Measurements from ENCODE around the gene PET100.
A peak's percentile ranks its signal among the peaks of the same experiment; 100 is the strongest.

Gene PET100

GRCh38 chr19:7677669-7678311, 48.2 kb downstream of the PET100 start:
- Mint-ChIP-seq H3K4me3 (no peak overlapping the region), H3K36me3 (ENCODE audit: insufficient read depth) (peaks cover 33% of the 10 kb centered on the region), H3K4me1 (ENCODE audit: low read depth in 2 of 2) (peaks cover 27 to 40% of the 10 kb centered on the region in 2 donors), H3K9me3 (no peaks in the 10 kb centered on the region), H3K27me3 (peaks cover 49 to 63% of the 10 kb centered on the region in 2 donors), H3K27ac (peak overlapping the region in 1 of 2 donors; percentile 57)
- no peak for DNase-seq
- no peak for ATAC-seq (replicated peaks)

- peak; percentile 54 to 58 (median 56) for DNase-seq
- H3K4me3 Mint-ChIP-seq = peak overlapping the region; percentile 56 to 65
- H3K27ac Mint-ChIP-seq = peak overlapping the region; percentile 28 to 67
- H3K36me3 Mint-ChIP-seq (ENCODE audit: insufficient read depth) = peaks cover 42% of the 10 kb centered on the region
- H3K4me1 Mint-ChIP-seq (ENCODE audit: low read depth in 2 of 2) = peaks cover 28 to 40% of the 10 kb centered on the region in 2 donors
- H3K27me3 Mint-ChIP-seq = peaks cover 36 to 49% of the 10 kb centered on the region in 2 donors
- no peaks in the 10 kb centered on the region for H3K9me3 Mint-ChIP-seq
- peak; percentile 65 for ATAC-seq (replicated peaks)
Measured at GRCh38 chr19:7678971-7679751, 49.6 kb downstream of the PET100 start.

- Mint-ChIP-seq H3K36me3 (ENCODE audit: insufficient read depth) (peaks cover 45% of the 10 kb centered on the region), H3K27me3 (peaks cover 31 to 45% of the 10 kb centered on the region in 2 donors), H3K4me3 (peak overlapping the region; percentile 65 to 94), H3K4me1 (ENCODE audit: low read depth in 2 of 2) (peaks cover 28 to 40% of the 10 kb centered on the region in 2 donors), H3K9me3 (no peaks in the 10 kb centered on the region), H3K27ac (peak overlapping the region; percentile 28 to 67)
- DNase-seq = no peak
- no peak for ATAC-seq (replicated peaks)
Measured at GRCh38 chr19:7679771-7680605, 50.4 kb downstream of the PET100 start.

GRCh38 chr19:7680606-7681339, 51.2 kb downstream of the PET100 start, which contains the start of gene TRAPPC5:
Gene TRAPPC5 (plus strand): TSS chr19:7680833. CDS start chr19:7682254, 1,421 bp downstream.
- ATAC-seq (replicated peaks) = peak; percentile 68

More at GRCh38 chr19:7680606-7681339, 51.2 kb downstream of the PET100 start, which contains the start of gene TRAPPC5:
- peak within 1 kb of the TSS; percentile 92 to 96 for H3K27ac Mint-ChIP-seq
- H3K27me3 Mint-ChIP-seq = peaks cover 28 to 40% of the 10 kb centered on the region in 2 donors
- H3K4me3 Mint-ChIP-seq = peak within 1 kb of the TSS; percentile 94 to 95
- H3K9me3 Mint-ChIP-seq = no peaks in the 10 kb centered on the region
- peak; percentile 80 to 89 (median 87) for DNase-seq
- peaks cover 33 to 40% of the 10 kb centered on the region in 2 donors for H3K4me1 Mint-ChIP-seq (ENCODE audit: low read depth in 2 of 2)
- peaks cover 48% of the 10 kb centered on the region for H3K36me3 Mint-ChIP-seq (ENCODE audit: insufficient read depth)

All from effector memory CD8-positive, alpha-beta T cell (primary cell).